ENCODE data around the gene ITGA2B.

- TF ChIP-seq, protein P1, sequence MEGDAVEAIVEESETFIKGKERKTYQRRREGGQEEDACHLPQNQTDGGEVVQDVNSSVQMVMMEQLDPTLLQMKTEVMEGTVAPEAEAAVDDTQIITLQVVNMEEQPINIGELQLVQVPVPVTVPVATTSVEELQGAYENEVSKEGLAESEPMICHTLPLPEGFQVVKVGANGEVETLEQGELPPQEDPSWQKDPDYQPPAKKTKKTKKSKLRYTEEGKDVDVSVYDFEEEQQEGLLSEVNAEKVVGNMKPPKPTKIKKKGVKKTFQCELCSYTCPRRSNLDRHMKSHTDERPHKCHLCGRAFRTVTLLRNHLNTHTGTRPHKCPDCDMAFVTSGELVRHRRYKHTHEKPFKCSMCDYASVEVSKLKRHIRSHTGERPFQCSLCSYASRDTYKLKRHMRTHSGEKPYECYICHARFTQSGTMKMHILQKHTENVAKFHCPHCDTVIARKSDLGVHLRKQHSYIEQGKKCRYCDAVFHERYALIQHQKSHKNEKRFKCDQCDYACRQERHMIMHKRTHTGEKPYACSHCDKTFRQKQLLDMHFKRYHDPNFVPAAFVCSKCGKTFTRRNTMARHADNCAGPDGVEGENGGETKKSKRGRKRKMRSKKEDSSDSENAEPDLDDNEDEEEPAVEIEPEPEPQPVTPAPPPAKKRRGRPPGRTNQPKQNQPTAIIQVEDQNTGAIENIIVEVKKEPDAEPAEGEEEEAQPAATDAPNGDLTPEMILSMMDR (conservative IDR thresholded peaks at IDR 0.05; ENCODE audit: low read length): no peak
- TF ChIP-seq EZH2phosphoT487 (IDR thresholded peaks at IDR 0.05; ENCODE audit: borderline replicate concordance, low read depth, low read length): no peak
Measured at GRCh38 chr17:44352828-44353671, 36.4 kb downstream of the ITGA2B start.
